Kidney epithelial cell (primary cell): Measurements from ENCODE around the gene RITA1. TPM values are rescaled to one million over a fixed set of nuclear protein-coding genes. Genes with fewer than 3 reads are reported as not detected.

Source experiments
- DNase-seq: peaks from one replicate; pipeline ENCODE4 v3.0.0-alpha.2; 2010; ENCODE audit warnings: low read depth
- H3K27me3 ChIP-seq: 2 replicates; pipeline ENCODE4 v1.6.0; 2011; ENCODE audit warnings: low read length; ENCODE audit not compliant: control insufficient read depth, insufficient read depth
- H3K36me3 ChIP-seq: 2 replicates; pipeline ENCODE4 v1.5.1; 2011; ENCODE audit warnings: low read length; ENCODE audit not compliant: control insufficient read depth, insufficient read depth
- H3K4me3 ChIP-seq: 2 replicates; pipeline ENCODE4 v1.5.1; 2011; ENCODE audit warnings: low read depth, mild to moderate bottlenecking, control low read depth, low read length
- CTCF ChIP-seq: IDR thresholded peaks from 2 replicates; pipeline ENCODE4 v1.5.1; 2011; ENCODE audit warnings: mild to moderate bottlenecking, moderate library complexity, low read length, control low read depth, inconsistent platforms; ENCODE audit not compliant: insufficient read depth, poor library complexity, severe bottlenecking
- total RNA-seq: library from RNA; depleted of rRNA; stranded (reverse); fragments of >200 nt; gene quantifications from 2 replicates; pipeline ENCODE4 v1.2.3, GENCODE V29; 2015

Gene RITA1
- total RNA-seq, 1 donor from 2014 or later: 33.6 TPM

GRCh38 chr12:113231235-113232088, 45.9 kb downstream of the RITA1 start:
- TF ChIP-seq CTCF: no peak
- H3K27me3 ChIP-seq: no peaks in the 10 kb centered on the region
- DNase-seq: peak; percentile 89

GRCh38 chr12:113232089-113232839, 46.7 kb downstream of the RITA1 start:
- no peak overlapping the region for H3K4me3 ChIP-seq
- no peaks in the 10 kb centered on the region for H3K27me3 ChIP-seq
- DNase-seq: no peak
- peaks cover 2% of the 10 kb centered on the region for H3K36me3 ChIP-seq
- TF ChIP-seq CTCF: no peak

More at GRCh38 chr12:113231235-113232088, 45.9 kb downstream of the RITA1 start:
- Histone ChIP-seq H3K4me3 (no peak overlapping the region), H3K36me3 (peaks cover 2% of the 10 kb centered on the region)

- DNase-seq: no peak
- Histone ChIP-seq H3K4me3 (no peak overlapping the region), H3K36me3 (peaks cover 2% of the 10 kb centered on the region), H3K27me3 (no peaks in the 10 kb centered on the region)
- peak; percentile 31 for TF ChIP-seq CTCF
These were observed 47.5 kb downstream of the RITA1 start for GRCh38 chr12:113232840-113233585.

- no peak for TF ChIP-seq CTCF
- no peak for DNase-seq
- Histone ChIP-seq H3K27me3 (no peaks in the 10 kb centered on the region), H3K4me3 (no peak overlapping the region), H3K36me3 (peaks cover 2% of the 10 kb centered on the region)
These were observed 48.4 kb downstream of the RITA1 start for GRCh38 chr12:113233967-113234366.

- no peak for TF ChIP-seq CTCF
- no peak for DNase-seq
- Histone ChIP-seq H3K36me3 (peaks cover 2% of the 10 kb centered on the region), H3K27me3 (no peaks in the 10 kb centered on the region), H3K4me3 (no peak overlapping the region)
These were observed 49.0 kb downstream of the RITA1 start for GRCh38 chr12:113234483-113234882.
